ENCODE measurements around the gene AUTS2.
A peak's percentile ranks its signal among the peaks of the same experiment; 100 is the strongest.

Gene AUTS2

DNA sequence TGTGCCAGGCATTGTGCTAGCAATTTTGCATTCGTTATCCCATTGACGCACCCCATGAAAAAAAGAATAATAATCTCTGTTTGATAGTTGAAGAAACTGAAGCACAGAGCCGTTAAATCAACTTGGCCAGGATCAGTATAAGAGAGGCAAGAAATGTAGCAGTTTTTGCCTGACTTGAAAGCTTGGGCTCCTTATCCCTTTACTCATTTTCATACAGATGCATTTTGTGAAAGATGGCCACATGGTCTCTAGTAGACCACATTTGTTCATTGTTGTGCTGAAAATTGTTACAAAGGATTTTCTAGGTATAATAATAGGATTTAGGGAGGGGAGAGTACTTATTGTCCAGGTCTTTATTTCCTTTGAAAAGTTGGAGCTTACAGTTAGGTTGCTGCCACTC, 14.7 kb downstream of the AUTS2 start:
- Histone ChIP-seq H3F3A (ENCODE audit: insufficient read depth, low read length) (peaks cover 3% of the 10 kb centered on the region; the same call in 1 of the 2 replicates), H3K79me2 (ENCODE audit: insufficient read depth, low read length) (peaks cover 98% of the 10 kb centered on the region)

DNA sequence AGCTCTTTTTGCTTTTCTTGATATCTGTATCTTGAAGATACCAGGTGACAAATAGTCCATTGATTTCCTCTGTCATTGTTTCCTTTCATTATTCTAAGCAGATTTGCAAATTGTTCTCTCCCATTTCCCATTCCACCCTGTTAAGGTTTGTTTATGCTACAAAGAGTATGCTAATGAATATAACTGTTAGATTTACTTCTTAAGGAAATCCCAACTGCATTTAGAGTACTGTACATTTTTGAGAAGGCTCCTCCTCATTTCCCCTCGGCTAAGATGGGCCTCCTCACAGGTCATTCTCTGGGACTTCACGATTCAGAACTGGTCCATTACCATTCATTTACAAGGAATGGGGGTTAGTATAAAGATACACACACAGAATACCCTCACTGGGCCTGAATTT, 15.6 kb downstream of the AUTS2 start:
- H3F3A ChIP-seq (ENCODE audit: insufficient read depth, low read length) = peaks cover 3% of the 10 kb centered on the region; the same call in 1 of the 2 replicates

More for the DNA sequence above, 14.7 kb downstream of the AUTS2 start:
- Histone ChIP-seq H3K27me3 (ENCODE audit: insufficient read depth, low read length) (no peaks in the 10 kb centered on the region), H3K4me1 (ENCODE audit: insufficient read depth, low read length, severe bottlenecking) (peaks cover 95% of the 10 kb centered on the region), H4K20me1 (ENCODE audit: insufficient read depth, low read length) (peaks cover 6% of the 10 kb centered on the region; the same call in 1 of the 2 replicates), H3K4me3 (ENCODE audit: low read depth, low read length, poor library complexity, severe bottlenecking) (no peak overlapping the region), H2AFZ (ENCODE audit: low read length) (no peak overlapping the region), H3K36me3 (ENCODE audit: insufficient read depth, low read length) (no peaks in the 10 kb centered on the region), H3K4me2 (ENCODE audit: low read length) (peak overlapping the region; percentile 5; the same call in 1 of the 2 replicates), H3K27ac (ENCODE audit: low read depth, low read length, poor library complexity, severe bottlenecking) (peak overlapping the region; percentile 1), H3K9me2 (ENCODE audit: low read depth, low read length) (no peaks in the 10 kb centered on the region), H3K9ac (ENCODE audit: low read length) (no peak overlapping the region), H3K9me3 (ENCODE audit: low read length) (no peaks in the 10 kb centered on the region)
- TF ChIP-seq EZH2 (IDR thresholded peaks at IDR 0.05; ENCODE audit: borderline replicate concordance, low read length) = no peak
- TF ChIP-seq, protein P1, sequence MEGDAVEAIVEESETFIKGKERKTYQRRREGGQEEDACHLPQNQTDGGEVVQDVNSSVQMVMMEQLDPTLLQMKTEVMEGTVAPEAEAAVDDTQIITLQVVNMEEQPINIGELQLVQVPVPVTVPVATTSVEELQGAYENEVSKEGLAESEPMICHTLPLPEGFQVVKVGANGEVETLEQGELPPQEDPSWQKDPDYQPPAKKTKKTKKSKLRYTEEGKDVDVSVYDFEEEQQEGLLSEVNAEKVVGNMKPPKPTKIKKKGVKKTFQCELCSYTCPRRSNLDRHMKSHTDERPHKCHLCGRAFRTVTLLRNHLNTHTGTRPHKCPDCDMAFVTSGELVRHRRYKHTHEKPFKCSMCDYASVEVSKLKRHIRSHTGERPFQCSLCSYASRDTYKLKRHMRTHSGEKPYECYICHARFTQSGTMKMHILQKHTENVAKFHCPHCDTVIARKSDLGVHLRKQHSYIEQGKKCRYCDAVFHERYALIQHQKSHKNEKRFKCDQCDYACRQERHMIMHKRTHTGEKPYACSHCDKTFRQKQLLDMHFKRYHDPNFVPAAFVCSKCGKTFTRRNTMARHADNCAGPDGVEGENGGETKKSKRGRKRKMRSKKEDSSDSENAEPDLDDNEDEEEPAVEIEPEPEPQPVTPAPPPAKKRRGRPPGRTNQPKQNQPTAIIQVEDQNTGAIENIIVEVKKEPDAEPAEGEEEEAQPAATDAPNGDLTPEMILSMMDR (IDR thresholded peaks at IDR 0.05; ENCODE audit: low read length) = no peak

DNA sequence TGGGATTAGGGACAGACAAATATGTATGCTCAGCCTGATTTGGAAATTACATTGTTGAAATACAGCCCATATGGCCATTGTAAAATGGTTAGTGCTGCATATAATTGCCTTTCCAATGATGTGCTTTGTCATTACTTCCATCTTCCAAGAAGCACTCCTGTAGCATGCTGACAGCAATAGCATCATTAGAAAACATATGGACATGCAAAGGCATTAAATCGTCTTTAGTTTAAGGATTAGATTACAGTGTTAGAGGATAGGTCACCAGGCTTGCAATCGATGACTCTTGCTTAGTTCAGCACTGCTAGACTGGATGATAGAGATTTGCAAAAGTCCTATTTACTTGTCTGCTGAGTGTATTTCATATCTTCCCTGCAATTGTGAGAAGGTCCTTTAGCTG, 17.4 kb downstream of the AUTS2 start:
- Histone ChIP-seq H3K4me2 (ENCODE audit: low read length) (no peak overlapping the region), H3F3A (ENCODE audit: insufficient read depth, low read length) (peaks cover 3% of the 10 kb centered on the region; the same call in 1 of the 2 replicates), H3K27me3 (ENCODE audit: insufficient read depth, low read length) (no peaks in the 10 kb centered on the region), H3K4me1 (ENCODE audit: insufficient read depth, low read length, severe bottlenecking) (peaks cover 95% of the 10 kb centered on the region), H4K20me1 (ENCODE audit: insufficient read depth, low read length) (peaks cover 6% of the 10 kb centered on the region; the same call in 1 of the 2 replicates), H3K9me3 (ENCODE audit: low read length) (no peaks in the 10 kb centered on the region), H3K9ac (ENCODE audit: low read length) (no peak overlapping the region), H3K36me3 (ENCODE audit: insufficient read depth, low read length) (no peaks in the 10 kb centered on the region), H3K9me2 (ENCODE audit: low read depth, low read length) (no peaks in the 10 kb centered on the region), H2AFZ (ENCODE audit: low read length) (no peak overlapping the region), H3K4me3 (ENCODE audit: low read depth, low read length, poor library complexity, severe bottlenecking) (no peak overlapping the region), H3K79me2 (ENCODE audit: insufficient read depth, low read length) (peaks cover 98% of the 10 kb centered on the region), H3K27ac (ENCODE audit: low read depth, low read length, poor library complexity, severe bottlenecking) (peak overlapping the region; percentile 86)
- TF ChIP-seq, protein P1 (IDR thresholded peaks at IDR 0.05; ENCODE audit: low read length) = no peak
- no peak for TF ChIP-seq EZH2 (IDR thresholded peaks at IDR 0.05; ENCODE audit: borderline replicate concordance, low read length)

More for the DNA sequence above, 15.6 kb downstream of the AUTS2 start:
- H3K4me2 ChIP-seq (ENCODE audit: low read length) = no peak overlapping the region
- H3K9me2 ChIP-seq (ENCODE audit: low read depth, low read length) = no peaks in the 10 kb centered on the region
- no peak for TF ChIP-seq EZH2 (IDR thresholded peaks at IDR 0.05; ENCODE audit: borderline replicate concordance, low read length)
- TF ChIP-seq, protein P1 (IDR thresholded peaks at IDR 0.05; ENCODE audit: low read length) = no peak
- H2AFZ ChIP-seq (ENCODE audit: low read length) = no peak overlapping the region
- H3K27ac ChIP-seq (ENCODE audit: low read depth, low read length, poor library complexity, severe bottlenecking) = no peak overlapping the region
- peaks cover 6% of the 10 kb centered on the region; the same call in 1 of the 2 replicates for H4K20me1 ChIP-seq (ENCODE audit: insufficient read depth, low read length)
- H3K9me3 ChIP-seq (ENCODE audit: low read length) = no peaks in the 10 kb centered on the region
- H3K9ac ChIP-seq (ENCODE audit: low read length) = no peak overlapping the region
- H3K4me1 ChIP-seq (ENCODE audit: insufficient read depth, low read length, severe bottlenecking) = peaks cover 95% of the 10 kb centered on the region
- no peak overlapping the region for H3K4me3 ChIP-seq (ENCODE audit: low read depth, low read length, poor library complexity, severe bottlenecking)
- H3K79me2 ChIP-seq (ENCODE audit: insufficient read depth, low read length) = peaks cover 98% of the 10 kb centered on the region
- H3K36me3 ChIP-seq (ENCODE audit: insufficient read depth, low read length) = no peaks in the 10 kb centered on the region
- H3K27me3 ChIP-seq (ENCODE audit: insufficient read depth, low read length) = no peaks in the 10 kb centered on the region

All from OCI-LY1 (cell line).